GM18519 (cell line): ENCODE results near the gene PRSS57.

Source experiments
- ATAC-seq: cut with Tn5 transposase; IDR thresholded peaks from one replicate; pipeline ENCODE4 v1.9.1; 2021; ENCODE audit warnings: mild to moderate bottlenecking, moderate library complexity; ENCODE audit not compliant: unreplicated experiment, low FRiP score

The PRSS57 gene

DNA sequence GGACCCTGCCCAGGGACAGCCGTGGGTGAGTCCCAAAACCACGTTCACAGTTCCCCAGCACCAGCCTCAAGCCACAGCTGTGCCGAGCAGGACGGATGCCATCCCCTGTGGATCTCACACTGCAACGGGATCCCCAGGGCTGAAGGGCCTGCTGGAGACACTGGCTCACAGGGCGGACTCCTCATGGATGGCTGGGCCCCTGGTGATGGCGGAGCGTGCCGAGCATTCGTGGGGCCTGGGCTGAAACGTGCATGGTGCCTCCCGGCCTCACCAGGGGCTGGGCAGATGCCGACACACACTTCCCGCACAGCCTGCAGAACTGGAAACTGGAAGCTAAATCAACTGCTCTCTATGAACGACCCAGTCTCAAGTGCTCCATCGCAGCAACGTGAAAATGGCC, 41.8 kb downstream of the PRSS57 start:
- no peak for ATAC-seq

GRCh38 chr19:652467-653389, 42.5 kb downstream of the PRSS57 start:
- ATAC-seq: no peak

DNA sequence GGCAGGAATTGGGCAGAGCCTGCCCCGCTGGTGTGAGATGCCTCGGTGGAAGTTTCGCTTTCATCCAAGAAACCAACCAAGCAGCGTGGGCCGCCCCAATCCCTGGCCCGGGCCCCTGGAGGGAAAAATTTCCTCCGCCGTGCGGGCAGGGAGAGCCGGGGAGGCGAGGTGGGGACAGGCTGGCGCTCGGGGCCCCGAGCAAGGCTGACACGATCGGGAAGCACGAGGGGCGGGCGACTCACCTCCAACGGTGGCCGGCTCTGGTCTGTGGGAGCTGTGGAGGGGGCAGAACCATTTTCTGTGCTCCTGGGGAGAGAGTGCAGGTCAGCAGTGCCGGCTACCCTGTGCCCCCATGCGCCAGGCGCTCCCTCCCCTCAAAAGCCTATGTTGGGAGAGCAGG, 43.3 kb downstream of the PRSS57 start:
- no peak for ATAC-seq

DNA sequence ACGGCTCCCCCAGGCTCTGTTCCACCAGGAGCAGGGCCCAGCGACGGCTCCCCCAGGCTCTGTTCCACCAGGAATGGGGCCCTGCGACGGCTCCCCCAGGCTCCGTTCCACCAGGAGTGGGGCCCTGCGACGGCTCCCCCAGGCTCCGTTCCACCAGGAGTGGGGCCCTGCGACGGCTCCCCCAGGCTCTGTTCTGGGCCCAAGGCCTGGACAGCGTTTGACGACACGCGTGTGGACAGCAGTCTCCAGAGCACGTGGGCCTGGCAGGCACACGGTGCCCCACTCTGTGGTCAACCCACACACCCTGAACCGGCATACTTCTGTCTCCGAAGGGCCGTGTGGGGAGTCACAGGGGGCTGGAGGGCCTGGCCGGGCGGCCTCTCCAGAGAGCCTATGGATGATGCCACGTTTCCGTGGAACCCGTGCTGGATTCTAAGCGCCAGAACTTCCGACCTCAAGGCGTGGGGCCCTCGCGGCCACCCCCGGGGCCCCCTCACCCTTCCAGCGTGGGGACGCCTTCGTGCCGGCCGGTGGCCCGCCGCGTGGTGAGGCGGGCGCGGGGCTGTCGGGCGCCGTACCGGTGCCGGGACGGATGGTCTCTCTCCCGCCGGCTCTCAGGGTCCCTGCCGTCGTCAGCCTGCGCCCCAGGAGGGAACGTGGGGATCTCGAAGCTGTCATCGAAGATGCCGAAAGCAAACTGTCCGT, 44.0 kb downstream of the PRSS57 start:
- ATAC-seq: no peak

GRCh38 chr19:650121-650520, 45.1 kb downstream of the PRSS57 start:
- ATAC-seq: no peak

DNA sequence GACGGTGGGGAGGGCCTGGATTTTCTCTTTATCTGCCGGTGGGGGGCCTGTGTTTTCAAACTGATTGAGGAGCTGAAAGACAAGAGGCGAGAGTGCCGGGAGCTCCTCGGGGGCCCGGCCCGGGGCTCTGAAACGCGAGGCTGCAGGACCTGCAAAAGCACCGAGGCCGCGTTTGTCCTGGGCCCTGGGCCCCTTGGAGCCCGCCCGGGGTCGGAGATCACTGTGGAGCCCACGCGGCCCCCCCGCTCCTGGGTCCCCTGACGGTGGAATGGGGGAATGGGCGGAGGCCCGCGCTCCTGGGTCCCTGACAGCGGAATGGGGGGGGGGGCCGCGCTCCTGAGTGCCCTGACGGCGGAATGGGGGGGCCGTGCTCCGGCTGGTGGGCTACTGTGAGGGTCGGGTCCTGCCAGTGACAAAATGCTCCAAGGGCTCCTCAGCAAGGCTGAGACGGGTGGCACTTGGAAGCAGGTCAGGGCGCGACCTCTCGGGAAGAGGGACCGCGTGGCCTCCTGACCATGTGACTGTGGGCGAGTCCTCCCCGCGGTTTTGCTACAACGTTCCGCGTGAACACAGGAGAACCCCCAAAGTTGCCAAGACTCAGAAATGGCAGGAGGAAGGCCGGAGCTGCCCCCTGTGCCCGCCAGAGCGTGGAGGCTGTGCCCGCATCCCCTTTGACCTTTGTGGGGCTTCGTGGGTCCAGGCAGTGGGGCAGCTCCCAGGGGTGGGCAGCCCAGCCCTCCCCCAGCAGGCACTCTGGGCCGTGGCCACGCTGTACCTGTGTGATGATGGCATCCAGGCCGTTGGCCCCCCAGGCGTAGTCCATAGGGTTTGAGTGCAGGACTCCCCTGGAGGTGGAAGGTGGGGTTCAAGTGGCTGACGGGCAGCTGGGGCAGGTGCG, 46.1 kb downstream of the PRSS57 start:
- ATAC-seq: no peak

DNA sequence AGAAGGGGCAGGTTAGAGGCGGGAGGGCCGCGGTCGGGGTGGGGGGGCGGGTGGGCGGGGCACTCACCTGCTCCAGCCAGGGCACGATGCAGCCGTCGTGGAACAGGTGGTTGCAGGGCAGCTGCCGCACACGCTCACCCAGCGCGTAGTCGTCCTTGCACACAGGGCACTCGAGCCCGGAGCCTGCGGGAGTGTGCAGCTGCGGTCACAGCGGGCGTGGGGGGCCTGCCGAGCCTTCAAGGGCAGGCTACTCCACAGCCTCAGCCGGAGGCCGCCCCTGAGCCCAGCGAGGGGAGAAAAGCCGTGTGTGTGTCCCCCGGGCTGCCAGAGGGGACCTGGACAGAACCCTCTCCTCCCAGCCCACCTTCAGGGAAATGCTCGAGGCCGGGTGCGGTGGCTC, 46.9 kb downstream of the PRSS57 start:
- no peak for ATAC-seq

- ATAC-seq: no peak
Observed at GRCh38 chr19:647566-648284, 47.5 kb downstream of the PRSS57 start.

GRCh38 chr19:646779-647565, 48.3 kb downstream of the PRSS57 start:
- no peak for ATAC-seq

DNA sequence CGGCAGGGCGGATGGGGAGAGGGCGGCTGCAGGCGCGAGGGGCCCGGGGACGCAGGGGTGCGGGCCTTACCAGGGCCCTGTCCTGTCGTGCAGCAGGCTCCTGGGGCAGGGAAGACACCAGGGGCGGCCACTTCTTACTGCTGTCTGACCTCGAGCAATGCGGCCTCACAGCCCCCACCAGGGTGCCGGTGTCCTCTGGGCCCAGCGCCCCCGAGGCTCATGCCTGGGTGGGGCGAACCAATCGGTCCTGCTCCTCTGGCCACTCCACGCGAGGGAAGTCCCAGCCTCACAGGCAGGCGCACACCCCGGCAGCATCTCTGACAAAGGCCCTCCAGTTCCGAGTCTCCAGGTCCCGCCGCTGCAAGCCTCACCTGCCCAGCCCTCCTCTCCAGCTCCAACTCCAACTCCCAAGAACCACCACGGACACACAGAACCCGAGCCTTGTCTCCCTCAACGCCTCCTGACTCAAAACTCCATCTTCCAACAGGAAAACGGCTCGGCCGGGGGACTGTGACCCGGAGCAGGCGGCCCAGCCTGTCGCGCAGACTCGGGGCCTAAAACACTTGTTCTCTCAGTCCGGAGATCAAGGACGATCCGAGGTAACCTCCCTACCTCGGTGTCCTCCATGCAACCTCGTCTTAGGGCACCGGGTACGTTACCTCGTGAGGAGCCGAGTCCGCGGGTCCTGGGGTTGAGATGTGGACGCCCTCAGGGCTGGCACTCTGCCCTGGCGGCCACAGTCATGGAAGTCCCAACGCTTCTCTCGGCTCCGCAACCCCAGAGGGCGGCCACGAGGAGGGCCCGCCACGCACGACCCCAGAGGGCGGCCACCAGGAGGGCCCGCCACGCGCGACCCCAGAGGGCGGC, 49.1 kb downstream of the PRSS57 start:
- ATAC-seq: no peak

DNA sequence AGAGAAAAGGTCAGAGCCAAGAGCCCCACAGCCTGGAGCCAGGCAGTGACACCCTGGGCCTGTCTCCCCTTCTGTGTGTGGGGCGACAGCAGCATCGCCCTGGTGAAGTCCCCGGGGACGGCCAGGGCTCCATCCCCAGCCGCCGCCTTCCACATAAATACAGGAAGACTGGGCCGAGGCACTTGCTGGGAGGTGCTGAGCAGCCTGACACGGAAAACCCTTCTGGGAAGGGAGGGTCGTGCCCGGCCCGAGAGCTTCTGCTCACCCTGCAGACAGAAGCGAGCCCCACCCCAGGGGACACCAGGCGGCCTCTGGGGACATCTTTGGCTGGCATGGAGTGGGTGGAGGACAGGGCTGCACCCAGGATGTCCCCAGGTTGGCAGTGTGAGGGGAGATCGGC, 50.5 kb downstream of the PRSS57 start:
- no peak for ATAC-seq

- ATAC-seq: no peak
Observed at GRCh38 chr19:644363-644762, 50.9 kb downstream of the PRSS57 start.

- ATAC-seq: no peak
Observed at GRCh38 chr19:643736-644135, 51.5 kb downstream of the PRSS57 start.

- no peak for ATAC-seq
Observed at GRCh38 chr19:642767-643727, 52.2 kb downstream of the PRSS57 start.

DNA sequence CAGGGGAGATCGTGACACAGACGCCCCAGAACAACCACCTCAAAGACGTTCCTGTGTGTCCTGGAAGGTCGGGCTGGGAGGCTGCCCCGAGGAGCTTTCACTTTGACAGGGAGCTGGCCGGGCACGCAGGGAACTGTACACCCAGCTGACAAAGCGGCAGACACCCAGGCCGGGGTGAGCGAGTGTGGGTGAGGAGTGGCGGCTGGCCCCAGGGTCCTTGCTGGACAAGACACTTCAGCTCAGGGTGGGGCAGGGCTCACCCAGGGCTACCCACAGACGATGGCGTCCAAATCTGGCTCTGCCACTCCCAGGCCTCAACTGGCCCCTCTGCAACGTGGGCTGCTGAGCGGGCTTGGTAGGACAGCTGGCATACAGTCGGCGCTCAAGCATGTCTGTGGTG, 53.5 kb downstream of the PRSS57 start:
- ATAC-seq: no peak

- ATAC-seq: no peak
Observed at GRCh38 chr19:640606-641189, 54.6 kb downstream of the PRSS57 start.

- no peak for ATAC-seq
Observed at GRCh38 chr19:640161-640558, 55.1 kb downstream of the PRSS57 start.
